ENCODE results near the gene SETD5. TPM values are rescaled to one million over a fixed set of nuclear protein-coding genes. Genes with fewer than 3 reads are reported as not detected.
A peak's percentile ranks its signal among the peaks of the same experiment; 100 is the strongest.

SETD5 gene
- total RNA-seq, 1 experiment from 2014 or later, result 279 TPM

- H3K4me3 Mint-ChIP-seq, result no peak overlapping the region
- H3K27me3 Mint-ChIP-seq (ENCODE audit: low read depth), result peaks cover 68% of the 10 kb centered on the region
- ChIA-PET POLR2A (interaction anchor here (0.6 kb wide), 1 partner anchor 34 kb away, joined by 3 read pairs; no protein-coding TSS in a partner anchor), CTCF (interaction anchor here (0.6 to 2.5 kb wide), 2 partner anchors 216 to 218 kb away, joined by 4 to 7 read pairs; no protein-coding TSS in a partner anchor)
- H3K4me1 Mint-ChIP-seq, result peaks cover 2% of the 10 kb centered on the region; the same call in 1 of the 2 replicates
- ATAC-seq (peak; percentile 90), DNase-seq (ENCODE audit: low spot score) (peak; percentile 65)
- H3K36me3 Mint-ChIP-seq, result 0 out of 2 replicates have a peak, but pooled peaks cover 2% of the 10 kb centered on the region
- no peaks in the 10 kb centered on the region for H3K9me3 Mint-ChIP-seq
- no peak for TF ChIP-seq E2F5 (CRISPR knock-in tag; IDR thresholded peaks at IDR 0.05)
- TF ChIP-seq ZNF121 (CRISPR knock-in tag; IDR thresholded peaks at IDR 0.05), result no peak
- no peak overlapping the region for H3K27ac Mint-ChIP-seq
Observed at GRCh38 chr3:9508781-9509180, 111.4 kb downstream of the SETD5 start.

- H3K36me3 Mint-ChIP-seq, result no peaks in the 10 kb centered on the region
- ATAC-seq (no peak), DNase-seq (ENCODE audit: low spot score) (no peak)
- peaks cover 76% of the 10 kb centered on the region for H3K27me3 Mint-ChIP-seq (ENCODE audit: low read depth)
- no peak overlapping the region for H3K27ac Mint-ChIP-seq
- H3K4me1 Mint-ChIP-seq, result peaks cover 2% of the 10 kb centered on the region; the same call in 1 of the 2 replicates
- TF ChIP-seq NFE2L1 (CRISPR knock-in tag; IDR thresholded peaks at IDR 0.05), result no peak
- no peak for TF ChIP-seq USF2 (CRISPR knock-in tag; IDR thresholded peaks at IDR 0.05)
- no peak for TF ChIP-seq ERG (CRISPR knock-in tag; IDR thresholded peaks at IDR 0.05)
- TF ChIP-seq TCF7 (CRISPR knock-in tag; IDR thresholded peaks at IDR 0.05; ENCODE audit: low read depth), result no peak
- no peak for TF ChIP-seq GRHL2 (CRISPR knock-in tag; IDR thresholded peaks at IDR 0.05; ENCODE audit: insufficient replicate concordance, severe bottlenecking)
- no peak for TF ChIP-seq SP1 (CRISPR knock-in tag; conservative IDR thresholded peaks at IDR 0.05)
- TF ChIP-seq ESRRA (CRISPR knock-in tag; IDR thresholded peaks at IDR 0.05; ENCODE audit: borderline replicate concordance), result no peak
- no peak for TF ChIP-seq IRF1 (CRISPR knock-in tag; IDR thresholded peaks at IDR 0.05)
- H3K4me3 Mint-ChIP-seq, result no peak overlapping the region
- CTCF ChIA-PET, result interaction anchor here (0.7 to 2.9 kb wide), 2 partner anchors 10 to 36 kb away, joined by 3 to 16 read pairs; no protein-coding TSS in a partner anchor
- POLR2A ChIA-PET, result no interaction called here
- H3K9me3 Mint-ChIP-seq, result no peaks in the 10 kb centered on the region
Observed at GRCh38 chr3:9512456-9513045, 115.1 kb downstream of the SETD5 start.

GRCh38 chr3:9514306-9514705, 116.9 kb downstream of the SETD5 start:
- peaks cover 1% of the 10 kb centered on the region for H3K36me3 Mint-ChIP-seq
- peaks cover 75% of the 10 kb centered on the region for H3K27me3 Mint-ChIP-seq (ENCODE audit: low read depth)
- TF ChIP-seq ZNF512 (CRISPR knock-in tag; IDR thresholded peaks at IDR 0.05; ENCODE audit: borderline replicate concordance) (no peak), NFYB (CRISPR knock-in tag; conservative IDR thresholded peaks at IDR 0.05; ENCODE audit: low read depth) (no peak), USF1 (CRISPR knock-in tag; IDR thresholded peaks at IDR 0.05) (no peak), SMAD4 (CRISPR knock-in tag; IDR thresholded peaks at IDR 0.05) (no peak), HMGA2 (CRISPR knock-in tag; IDR thresholded peaks at IDR 0.05) (no peak), ZNF671 (CRISPR knock-in tag; IDR thresholded peaks at IDR 0.05) (no peak), NR3C1 (CRISPR knock-in tag; conservative IDR thresholded peaks at IDR 0.05; ENCODE audit: low read depth) (no peak), ELF4 (CRISPR knock-in tag; IDR thresholded peaks at IDR 0.05; ENCODE audit: low read depth) (no peak), RORB (CRISPR knock-in tag; IDR thresholded peaks at IDR 0.05) (no peak), CREB1 (CRISPR knock-in tag; IDR thresholded peaks at IDR 0.05) (no peak), AFF4 (CRISPR knock-in tag; IDR thresholded peaks at IDR 0.05; ENCODE audit: borderline replicate concordance) (no peak), CBFB (CRISPR knock-in tag; IDR thresholded peaks at IDR 0.05; ENCODE audit: low read depth) (no peak), ZNF219 (CRISPR knock-in tag; IDR thresholded peaks at IDR 0.05; ENCODE audit: borderline replicate concordance) (no peak)
- H3K4me1 Mint-ChIP-seq, result no peaks in the 10 kb centered on the region; the same call in 1 of the 2 replicates
- ATAC-seq (no peak), DNase-seq (ENCODE audit: low spot score) (no peak)
- ChIA-PET CTCF (no interaction called here), POLR2A (no interaction called here)
- H3K9me3 Mint-ChIP-seq, result peaks cover 12% of the 10 kb centered on the region
- no peak overlapping the region for H3K4me3 Mint-ChIP-seq
- H3K27ac Mint-ChIP-seq, result no peak overlapping the region
